ENCODE measurements around the gene MYB. TPM values are rescaled to one million over a fixed set of nuclear protein-coding genes. Genes with fewer than 3 reads are reported as not detected.
A peak's percentile ranks its signal among the peaks of the same experiment; 100 is the strongest.

MYB gene
- total RNA-seq, 2 experiments from 2014 or later, result 50.9 to 53.6 TPM

DNA sequence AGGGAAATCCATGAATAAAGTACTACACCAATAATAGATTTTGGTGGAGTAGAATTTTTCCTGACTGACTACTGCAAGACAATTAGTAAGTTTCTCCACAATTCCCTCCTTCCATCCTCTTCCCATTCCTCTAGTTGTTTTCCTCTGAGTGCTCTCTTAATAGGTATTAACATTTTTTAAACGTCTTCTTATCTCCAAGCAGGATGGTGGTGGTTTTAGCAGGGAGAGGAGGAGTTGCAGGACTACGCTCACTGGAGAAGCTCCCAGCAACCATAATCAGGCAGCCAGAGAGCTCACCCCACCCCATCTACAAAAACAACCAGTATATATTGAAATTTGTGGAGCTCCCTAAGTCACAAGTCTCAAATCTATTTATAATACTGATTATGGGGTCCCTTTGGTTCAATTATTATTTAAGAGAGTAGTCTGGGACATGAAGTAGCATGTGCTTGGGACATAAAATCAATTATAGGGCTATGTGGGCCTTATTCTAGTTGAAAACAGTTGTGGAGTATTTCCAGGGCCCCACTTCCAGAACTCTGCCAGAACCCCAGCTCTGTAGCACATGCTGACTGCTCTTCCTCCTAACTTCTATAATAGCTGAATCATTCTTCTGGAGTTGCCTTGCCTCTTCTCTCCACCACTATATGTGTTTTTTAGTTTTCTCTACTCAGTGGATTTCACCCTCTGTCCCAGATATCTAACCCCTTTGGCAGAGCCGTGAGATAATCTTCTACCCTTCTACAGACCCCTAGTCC, 49.8 kb downstream of the MYB start:
- POLR2A ChIA-PET, result interaction anchor here (1.0 to 1.3 kb wide), 2 partner anchors 15 to 92 kb away, joined by 3 read pairs; no protein-coding TSS in a partner anchor
- DNase-seq, result no peak
- no peak for TF ChIP-seq CTCF (IDR thresholded peaks at IDR 0.05)
- H3K27me3 Mint-ChIP-seq, result no peaks in the 10 kb centered on the region
- H3K4me3 Mint-ChIP-seq, result no peak overlapping the region
- peak; percentile 10 for ATAC-seq
- no peaks in the 10 kb centered on the region for H3K9me3 Mint-ChIP-seq
- peaks cover 26% of the 10 kb centered on the region for H3K4me1 Mint-ChIP-seq (ENCODE audit: low read depth)
- peak overlapping the region; percentile 31 for H3K27ac Mint-ChIP-seq
- no peaks in the 10 kb centered on the region for H3K36me3 Mint-ChIP-seq (ENCODE audit: low read depth)
- intact Hi-C loops (cut with micrococcal nuclease), result loop anchor here (10.0 kb wide), 1 partner anchor 194 kb away; no protein-coding TSS in a partner anchor
- CTCF ChIA-PET, result interaction anchor here (1.2 kb wide), 1 partner anchor 291 kb away, joined by 4 read pairs; no protein-coding TSS in a partner anchor

DNA sequence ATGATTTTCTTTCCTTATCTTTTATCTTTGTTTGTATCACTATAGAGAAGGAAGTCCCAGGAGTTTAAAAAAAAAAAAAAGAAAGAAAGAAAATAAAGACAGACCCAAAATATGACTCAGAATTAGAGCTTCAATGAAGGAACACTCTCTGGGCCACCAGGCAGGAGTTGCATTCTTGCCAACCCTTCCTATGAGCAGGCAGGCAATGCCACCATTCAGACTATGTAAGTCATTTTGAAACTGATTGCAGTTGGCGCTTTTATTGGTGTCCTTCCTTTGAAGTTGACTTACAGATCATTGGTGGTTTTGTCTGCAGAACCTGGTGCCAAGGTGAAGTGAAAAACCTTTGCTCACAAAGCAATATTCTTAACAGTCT, 50.3 kb downstream of the MYB start:
- peak; percentile 47 for DNase-seq

DNA sequence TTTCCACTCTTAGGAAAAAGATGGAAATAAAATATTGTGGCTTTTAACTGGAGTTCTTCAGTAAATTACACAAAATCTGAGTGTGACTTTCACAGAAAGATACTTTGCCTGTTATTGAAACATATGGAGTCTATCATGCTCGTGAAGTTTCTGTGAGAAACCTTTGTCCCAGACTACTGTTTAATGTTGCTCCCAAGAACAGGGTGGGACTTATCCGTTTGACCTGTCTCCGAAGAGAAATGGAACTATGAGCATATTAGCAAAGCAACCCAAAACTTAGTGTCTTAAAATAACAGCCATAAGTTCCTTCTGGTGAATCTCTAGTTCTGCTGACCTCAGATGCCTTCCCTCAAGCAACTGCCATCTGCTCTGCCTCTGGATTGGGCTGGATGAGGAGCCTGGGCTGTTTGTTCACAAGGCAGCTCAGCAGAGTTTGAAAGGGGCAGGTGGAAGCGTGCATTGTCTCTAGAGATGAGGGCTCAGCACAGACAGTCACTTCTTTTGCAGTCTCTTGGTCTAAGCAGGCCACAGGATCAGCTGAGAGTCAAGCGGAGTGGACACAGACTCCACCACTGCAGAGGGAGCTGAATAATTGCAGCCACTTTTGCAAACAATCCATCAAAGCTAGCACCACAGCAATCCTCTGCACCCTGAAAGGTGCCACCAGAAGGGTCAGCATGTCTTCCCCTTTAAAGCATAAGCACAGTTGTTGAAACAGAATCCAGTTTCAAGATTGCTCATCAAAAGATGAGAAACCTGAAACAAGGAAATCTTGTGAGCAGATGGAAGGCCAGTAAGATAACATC, 52.8 kb downstream of the MYB start:
- no peak for ATAC-seq
- TF ChIP-seq CTCF (IDR thresholded peaks at IDR 0.05), result no peak
- H3K27me3 Mint-ChIP-seq, result peaks cover 3% of the 10 kb centered on the region
- H3K4me1 Mint-ChIP-seq (ENCODE audit: low read depth), result peaks cover 19% of the 10 kb centered on the region
- H3K9me3 Mint-ChIP-seq, result no peaks in the 10 kb centered on the region
- no peak overlapping the region for H3K4me3 Mint-ChIP-seq
- H3K36me3 Mint-ChIP-seq (ENCODE audit: low read depth), result no peaks in the 10 kb centered on the region
- intact Hi-C loops (cut with micrococcal nuclease), result loop anchor here (10.0 kb wide), 1 partner anchor 191 kb away; no protein-coding TSS in a partner anchor
- POLR2A ChIA-PET, result no interaction called here
- no peak overlapping the region for H3K27ac Mint-ChIP-seq
- DNase-seq, result no peak
- CTCF ChIA-PET, result no interaction called here

More for the DNA sequence above, 50.3 kb downstream of the MYB start:
- no peak for TF ChIP-seq CTCF (IDR thresholded peaks at IDR 0.05)
- intact Hi-C loops (cut with micrococcal nuclease), result loop anchor here (10.0 kb wide), 1 partner anchor 193 kb away; no protein-coding TSS in a partner anchor
- Mint-ChIP-seq H3K27ac (peak overlapping the region; percentile 31), H3K9me3 (no peaks in the 10 kb centered on the region), H3K4me1 (ENCODE audit: low read depth) (peaks cover 27% of the 10 kb centered on the region), H3K4me3 (no peak overlapping the region), H3K36me3 (ENCODE audit: low read depth) (no peaks in the 10 kb centered on the region), H3K27me3 (no peaks in the 10 kb centered on the region)
- ChIA-PET POLR2A (interaction anchor here (1.3 kb wide), 1 partner anchor 91 kb away, joined by 3 read pairs; no protein-coding TSS in a partner anchor), CTCF (no interaction called here)
- ATAC-seq, result peak; percentile 71

DNA sequence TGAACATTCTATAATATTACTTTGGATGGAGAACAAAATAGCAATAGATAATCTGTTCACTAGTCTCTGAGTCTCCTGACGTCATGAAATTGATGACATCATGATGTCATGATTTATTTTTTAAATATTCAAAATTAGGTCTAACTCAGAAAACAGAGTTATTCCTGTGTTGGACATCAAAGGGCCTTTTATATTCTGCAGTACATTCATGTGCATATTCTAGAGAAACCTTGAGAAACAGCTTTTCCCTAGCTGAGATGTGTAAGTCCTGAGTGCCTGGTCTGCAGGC, 53.3 kb downstream of the MYB start:
- H3K36me3 Mint-ChIP-seq (ENCODE audit: low read depth), result no peaks in the 10 kb centered on the region
- TF ChIP-seq CTCF (IDR thresholded peaks at IDR 0.05), result no peak
- ChIA-PET POLR2A (no interaction called here), CTCF (interaction anchor here (0.7 to 1.5 kb wide), 2 partner anchors 10 to 294 kb away, joined by 3 to 4 read pairs; no protein-coding TSS in a partner anchor)
- DNase-seq (no peak), ATAC-seq (no peak)
- H3K27me3 Mint-ChIP-seq, result peaks cover 3% of the 10 kb centered on the region
- intact Hi-C loops (cut with micrococcal nuclease), result loop anchor here (10.0 kb wide), 1 partner anchor 190 kb away; no protein-coding TSS in a partner anchor
- peaks cover 19% of the 10 kb centered on the region for H3K4me1 Mint-ChIP-seq (ENCODE audit: low read depth)
- H3K27ac Mint-ChIP-seq, result no peak overlapping the region
- H3K4me3 Mint-ChIP-seq, result no peak overlapping the region
- no peaks in the 10 kb centered on the region for H3K9me3 Mint-ChIP-seq

Measured in activated CD8-positive, alpha-beta T cell treated with anti-CD3 and anti-CD28 coated beads for 36 hours (primary cell).